OCI-LY3 (cell line): Measurements from ENCODE around the gene CNPY1.

ENCODE experiments used
- H2AFZ ChIP-seq: fragments of 200-600, 300-600 bp; shearing (Covaris generic); 2 replicates; pipeline ENCODE4 v1.6.0; 2014; ENCODE audit warnings: antibody characterized with exemption, low read depth, low read length
- H3K27ac ChIP-seq: fragments of 200-600, 300-600 bp; sonication (generic); 2 replicates; pipeline ENCODE4 v1.5.1; 2014; ENCODE audit warnings: mild to moderate bottlenecking, low read length, moderate library complexity, mixed read lengths
- H3K27me3 ChIP-seq: fragments of 200-600, 300-600 bp; sonication (generic); 2 replicates; pipeline ENCODE4 v1.6.1; 2014; ENCODE audit warnings: low read depth, low read length, mixed read lengths
- H3K36me3 ChIP-seq: fragments of 200-600, 300-600 bp; sonication (generic); replicated peaks from 2 replicates; pipeline ENCODE3; 2014; ENCODE audit warnings: low read depth, low read length, mixed read lengths
- H3K4me1 ChIP-seq: fragments of 300-600, 200-600 bp; sonication (generic); 2 replicates; pipeline ENCODE4 v1.6.1; 2014; ENCODE audit warnings: low read length, mixed read lengths
- H3K4me2 ChIP-seq: fragments of 200-600, 300-600 bp; sonication (generic); 2 replicates; pipeline ENCODE4 v1.6.1; 2014; ENCODE audit warnings: low read length, mixed read lengths
- H3K4me3 ChIP-seq: fragments of 300-600, 200-600 bp; sonication (generic); 2 replicates; pipeline ENCODE4 v1.5.1; 2014; ENCODE audit warnings: antibody characterized with exemption, mild to moderate bottlenecking, low read length, moderate library complexity
- H3K79me2 ChIP-seq: fragments of 300-600, 200-600 bp; shearing (Covaris generic); 2 replicates; pipeline ENCODE4 v1.6.1; 2014; ENCODE audit warnings: mild to moderate bottlenecking, low read length, mixed read lengths
- H3K9ac ChIP-seq: fragments of 300-600, 200-600 bp; shearing (Covaris generic); 2 replicates; pipeline ENCODE4 v1.6.0; 2014; ENCODE audit warnings: mild to moderate bottlenecking, low read length, moderate library complexity
- H3K9me3 ChIP-seq: fragments of 200-600, 300-600 bp; shearing (Covaris generic); 2 replicates; pipeline ENCODE4 v1.6.1; 2014; ENCODE audit warnings: low read length, mixed read lengths; ENCODE audit not compliant: insufficient read depth
- H4K20me1 ChIP-seq: fragments of 200-600, 300-600 bp; sonication (generic); 2 replicates; pipeline ENCODE4 v1.6.1; 2016; ENCODE audit warnings: low read length, mixed read lengths; ENCODE audit not compliant: insufficient read depth
- CTCF ChIP-seq: fragments of 200-600, 300-600 bp; sonication (generic); IDR thresholded peaks from 2 replicates; pipeline ENCODE4 v1.5.1; 2014; ENCODE audit warnings: antibody characterized with exemption, low read length, low read depth
- EZH2phosphoT487 ChIP-seq: fragments of 200-600 bp; shearing (Covaris generic); IDR thresholded peaks from 2 replicates; pipeline ENCODE4 v1.6.1; 2018; ENCODE audit warnings: antibody characterized with exemption, mixed run types, low read depth

The CNPY1 gene

GRCh38 chr7:155469311-155470185 lies 76.8 kb downstream of the CNPY1 start:
- H3K27me3 ChIP-seq = peaks cover 51% of the 10 kb centered on the region
- H4K20me1 ChIP-seq = no peaks in the 10 kb centered on the region
- H3K4me2 ChIP-seq = no peak overlapping the region

GRCh38 chr7:155468785-155469148 lies 77.6 kb downstream of the CNPY1 start:
- H3K27ac ChIP-seq = no peak overlapping the region
- no peak overlapping the region for H3K4me3 ChIP-seq
- no peaks in the 10 kb centered on the region for H3K36me3 ChIP-seq
- no peaks in the 10 kb centered on the region for H4K20me1 ChIP-seq
- no peak overlapping the region for H3K4me2 ChIP-seq
- H3K4me1 ChIP-seq = peaks cover 10% of the 10 kb centered on the region
- TF ChIP-seq CTCF (no peak), EZH2phosphoT487 (no peak)
- peaks cover 48% of the 10 kb centered on the region for H3K27me3 ChIP-seq
- no peak overlapping the region for H3K9ac ChIP-seq
- H2AFZ ChIP-seq = no peak overlapping the region
- no peaks in the 10 kb centered on the region for H3K79me2 ChIP-seq
- no peaks in the 10 kb centered on the region for H3K9me3 ChIP-seq

More at GRCh38 chr7:155469311-155470185, 76.8 kb downstream of the CNPY1 start:
- no peak for TF ChIP-seq EZH2phosphoT487
- TF ChIP-seq CTCF = no peak
- Histone ChIP-seq H3K36me3 (no peaks in the 10 kb centered on the region), H3K4me3 (no peak overlapping the region), H3K9ac (no peak overlapping the region), H3K79me2 (no peaks in the 10 kb centered on the region), H3K4me1 (peaks cover 10% of the 10 kb centered on the region), H3K27ac (no peak overlapping the region), H3K9me3 (no peaks in the 10 kb centered on the region), H2AFZ (no peak overlapping the region)

GRCh38 chr7:155467846-155468784 lies 78.2 kb downstream of the CNPY1 start:
- H3K4me1 ChIP-seq = peaks cover 10% of the 10 kb centered on the region
- H3K79me2 ChIP-seq = no peaks in the 10 kb centered on the region
- H4K20me1 ChIP-seq = no peaks in the 10 kb centered on the region
- H3K36me3 ChIP-seq = no peaks in the 10 kb centered on the region
- H3K27ac ChIP-seq = no peak overlapping the region
- no peak overlapping the region for H3K4me2 ChIP-seq
- H3K4me3 ChIP-seq = no peak overlapping the region
- TF ChIP-seq CTCF = no peak
- TF ChIP-seq EZH2phosphoT487 = no peak
- H2AFZ ChIP-seq = no peak overlapping the region
- H3K27me3 ChIP-seq = peaks cover 41% of the 10 kb centered on the region
- H3K9me3 ChIP-seq = no peaks in the 10 kb centered on the region
- no peak overlapping the region for H3K9ac ChIP-seq
